AG08395 (cell line): ENCODE results near the gene BCR.

Experiments used
- DNase-seq: peaks from one replicate; pipeline ENCODE4 v3.0.0; 2012; ENCODE audit warnings: mixed read lengths, low spot score

The BCR gene

DNA sequence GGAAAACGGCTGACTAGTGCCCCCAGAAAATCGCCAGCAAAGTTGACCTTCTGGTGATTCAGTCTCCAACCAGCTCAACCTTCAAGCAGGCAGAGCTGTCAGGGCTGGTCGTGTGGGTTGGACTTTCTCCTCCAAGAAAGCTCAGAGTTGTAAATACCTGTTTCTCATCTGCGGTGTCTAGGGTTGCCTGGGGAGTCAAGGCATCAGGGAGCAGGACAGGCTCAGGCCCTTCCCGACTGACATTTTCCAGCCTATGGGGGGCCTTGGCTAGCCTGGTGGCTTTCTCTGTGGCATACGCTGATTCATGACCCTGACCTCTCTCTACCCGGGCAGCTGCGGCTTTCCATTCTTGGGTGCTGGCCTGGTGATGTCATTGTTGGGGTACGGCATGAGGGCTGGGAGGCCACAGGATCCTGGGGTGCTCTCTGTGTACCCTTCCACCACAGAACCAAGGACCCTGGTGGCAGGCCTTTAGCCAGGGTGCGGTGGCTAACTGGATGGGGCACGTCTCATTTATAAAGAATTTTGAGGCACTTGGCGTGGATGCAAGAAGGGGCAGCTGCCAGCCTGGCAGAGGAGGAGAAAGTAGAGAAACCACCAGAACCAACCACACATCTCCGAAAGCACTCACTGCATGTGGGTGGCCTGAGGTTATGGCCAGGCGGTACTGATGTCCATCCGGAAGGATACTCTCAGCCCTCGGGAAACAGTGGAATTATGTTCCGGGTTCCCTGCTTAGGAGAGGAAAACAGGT, 64.9 kb downstream of the BCR start:
- no peak for DNase-seq

- DNase-seq = no peak
These were observed 65.5 kb downstream of the BCR start for GRCh38 chr22:23245799-23246136.

DNA sequence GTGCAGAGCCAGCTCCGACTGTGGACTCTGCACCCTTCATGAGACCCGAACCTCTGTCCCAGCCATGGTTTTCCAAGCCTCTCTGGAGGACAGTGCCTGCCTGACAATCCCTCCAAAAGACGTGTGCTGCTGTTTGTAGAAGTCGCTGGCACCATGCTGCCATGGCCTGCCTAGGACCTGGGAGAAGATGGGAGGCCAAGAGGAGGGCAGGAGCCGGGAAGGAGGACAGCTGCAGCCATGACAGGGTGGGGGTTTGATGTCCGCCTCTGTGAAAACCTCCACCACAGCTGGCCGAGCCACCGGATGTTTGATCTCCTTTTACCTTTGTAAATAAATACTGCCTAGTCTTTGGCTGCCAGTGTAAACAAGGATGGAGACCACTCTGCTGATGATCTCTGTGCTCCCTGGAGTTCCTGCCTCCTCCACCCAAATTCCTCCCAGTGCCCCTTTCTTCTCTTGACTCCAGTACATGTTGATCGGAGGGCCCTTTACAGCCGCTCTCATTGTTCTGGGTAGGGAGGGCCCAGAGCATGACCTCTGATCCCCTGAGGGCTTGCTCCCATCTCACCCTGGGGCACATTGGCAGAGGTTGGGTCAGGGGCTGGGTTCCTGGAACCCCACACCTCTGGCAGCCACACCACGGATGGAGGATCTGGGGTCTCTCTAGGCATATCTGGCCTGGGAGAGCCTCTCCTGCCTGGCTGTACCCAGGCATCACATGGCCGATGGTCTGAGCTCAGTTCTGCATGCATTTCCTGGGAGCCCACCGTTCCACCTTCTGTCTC, 66.9 kb downstream of the BCR start:
- no peak for DNase-seq

DNA sequence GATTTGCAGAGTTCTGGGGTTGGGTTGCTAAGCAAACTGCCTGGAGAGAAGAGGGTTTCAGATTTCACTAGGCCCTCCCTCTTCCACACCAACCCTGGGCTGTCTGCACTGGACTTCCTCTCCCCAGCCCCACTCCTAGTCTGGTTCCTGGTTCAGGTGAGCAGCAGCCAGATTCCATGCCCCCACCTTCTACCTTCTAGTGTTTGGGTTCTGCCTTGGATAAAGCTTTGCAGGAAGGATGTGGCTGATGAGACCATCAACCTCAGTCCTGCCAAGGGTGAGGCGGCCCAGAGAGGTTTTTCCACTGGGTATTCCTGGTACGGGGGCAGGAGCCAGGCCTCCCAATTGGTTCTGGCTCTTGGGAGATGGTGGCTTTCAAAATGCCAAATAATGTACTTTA, 68.3 kb downstream of the BCR start:
- DNase-seq = no peak

DNA sequence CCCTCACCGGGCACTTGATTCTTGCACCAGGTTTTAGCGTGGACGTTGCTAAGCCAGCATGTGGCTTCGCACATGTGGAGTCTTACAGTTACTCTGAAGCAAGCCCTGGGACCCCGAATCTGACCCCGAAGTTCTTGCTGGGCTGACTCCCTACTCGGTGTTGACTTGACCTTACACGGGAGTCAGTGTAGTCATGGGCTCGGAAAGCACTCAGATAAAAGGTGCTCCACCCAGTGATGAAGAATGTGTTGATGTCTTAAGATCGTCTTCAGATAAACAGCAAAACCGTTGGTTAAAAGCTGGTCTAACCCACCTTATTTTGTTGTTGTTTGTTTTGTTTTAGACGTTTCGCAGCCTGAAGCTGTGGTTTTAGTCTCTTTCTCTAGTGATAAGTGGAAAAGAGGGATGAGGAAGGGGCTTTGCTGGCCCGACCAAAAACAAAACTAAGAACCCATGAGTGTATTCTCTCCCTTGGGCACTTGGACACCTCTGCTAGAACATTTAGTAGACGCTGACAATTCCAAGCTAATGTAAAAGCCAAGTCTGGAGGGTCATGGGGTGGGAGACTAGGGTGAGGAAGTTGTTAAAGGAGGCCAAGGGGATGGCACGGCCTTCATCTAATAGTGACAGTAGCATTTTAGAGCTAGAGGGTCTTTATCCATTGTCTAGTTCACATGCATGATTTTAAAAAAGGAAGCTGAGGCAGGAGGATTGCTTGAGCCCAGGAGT, 69.9 kb downstream of the BCR start:
- no peak for DNase-seq

- no peak for DNase-seq
These were observed 70.6 kb downstream of the BCR start for GRCh38 chr22:23250785-23251363.

DNA sequence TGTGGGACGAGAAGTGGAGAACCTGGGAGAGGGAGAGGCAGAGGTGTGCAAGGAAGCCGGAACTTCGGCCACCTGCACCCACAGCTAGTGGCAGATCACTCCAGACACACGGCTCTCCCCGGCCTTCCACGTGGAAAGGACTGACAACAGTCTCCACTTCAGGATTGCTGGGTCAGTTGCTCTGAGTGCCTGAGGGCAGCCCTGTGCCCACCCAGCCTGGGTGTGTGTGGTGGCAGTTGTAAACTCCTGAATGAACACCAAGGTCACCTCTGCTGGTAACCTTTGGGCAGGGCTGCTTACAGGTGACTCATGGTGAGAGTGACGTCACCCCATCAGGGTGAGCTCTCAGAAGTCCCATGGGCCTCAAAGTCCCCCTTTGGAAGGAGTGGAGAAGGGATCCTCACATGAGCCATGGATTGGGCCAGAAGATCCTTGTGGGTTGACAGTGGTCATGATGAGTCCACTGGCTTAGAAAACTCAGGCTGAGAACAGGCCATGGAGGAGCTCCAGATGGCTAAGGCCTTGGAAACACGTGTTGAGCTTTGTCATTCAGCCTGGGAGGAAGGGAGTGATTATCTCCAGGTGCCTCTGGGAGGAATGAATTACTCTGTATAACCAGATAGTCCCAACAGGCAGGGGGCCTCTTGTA, 71.3 kb downstream of the BCR start:
- peak; percentile 47 for DNase-seq

GRCh38 chr22:23253475-23254055, 73.3 kb downstream of the BCR start:
- DNase-seq = no peak

GRCh38 chr22:23255506-23256170, 75.3 kb downstream of the BCR start:
- DNase-seq = no peak

GRCh38 chr22:23256171-23256932, 76.0 kb downstream of the BCR start:
- DNase-seq = no peak

GRCh38 chr22:23256986-23257888, 76.9 kb downstream of the BCR start:
- peak; percentile 88 for DNase-seq

- DNase-seq = no peak
These were observed 77.8 kb downstream of the BCR start for GRCh38 chr22:23257889-23258825.

DNA sequence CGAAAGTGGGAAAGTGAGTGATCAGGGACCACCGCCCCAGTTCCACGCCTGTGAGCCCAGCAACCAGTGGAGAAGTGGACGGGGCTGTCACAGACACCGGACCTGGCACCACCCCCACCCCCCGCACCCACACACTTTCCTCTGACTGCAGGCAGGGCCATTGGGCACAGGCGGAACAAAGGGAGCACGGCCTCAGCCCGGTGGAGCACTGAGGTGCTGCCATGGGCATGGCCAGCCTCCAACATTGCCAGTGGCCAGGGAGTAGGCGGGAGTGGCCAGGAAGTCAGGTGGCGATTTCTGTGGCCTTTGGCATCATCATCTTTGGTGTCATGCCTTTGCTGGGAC, 78.5 kb downstream of the BCR start:
- DNase-seq = no peak

DNA sequence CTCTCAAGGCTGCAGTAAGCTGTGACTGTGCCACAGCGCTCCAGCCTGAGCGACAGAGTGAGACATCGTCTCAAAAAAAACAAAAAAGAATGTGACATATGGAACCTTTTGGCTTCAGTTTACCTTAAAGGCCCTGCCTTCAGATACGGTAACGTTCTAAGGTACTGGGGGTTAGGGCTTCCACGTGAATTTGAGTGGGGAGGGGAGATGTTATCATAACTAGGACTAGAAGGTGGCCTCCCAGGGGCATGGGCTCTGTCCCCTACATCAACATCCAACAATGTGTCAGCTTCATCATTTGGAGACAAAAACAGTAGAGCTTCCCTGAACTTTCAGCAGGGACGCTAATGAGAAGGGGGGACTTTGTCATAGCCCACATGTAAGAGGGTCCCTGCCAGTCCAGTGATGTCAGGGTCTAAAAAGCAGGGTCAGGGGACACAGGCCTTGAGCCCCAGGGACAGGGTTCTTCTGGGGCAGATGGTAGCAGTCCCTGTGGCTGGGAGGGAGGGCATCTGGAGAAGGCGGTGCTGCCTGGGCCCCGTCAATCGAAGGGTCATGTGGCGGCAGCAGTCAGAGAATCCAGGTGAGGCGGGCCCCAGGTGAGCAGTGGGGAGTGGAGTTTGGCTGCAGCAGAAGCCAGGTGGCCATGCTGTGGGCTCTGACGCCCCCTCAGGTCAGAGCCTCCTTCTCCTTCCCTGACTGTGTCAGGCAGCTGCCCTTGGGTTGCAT, 79.8 kb downstream of the BCR start:
- no peak for DNase-seq

DNA sequence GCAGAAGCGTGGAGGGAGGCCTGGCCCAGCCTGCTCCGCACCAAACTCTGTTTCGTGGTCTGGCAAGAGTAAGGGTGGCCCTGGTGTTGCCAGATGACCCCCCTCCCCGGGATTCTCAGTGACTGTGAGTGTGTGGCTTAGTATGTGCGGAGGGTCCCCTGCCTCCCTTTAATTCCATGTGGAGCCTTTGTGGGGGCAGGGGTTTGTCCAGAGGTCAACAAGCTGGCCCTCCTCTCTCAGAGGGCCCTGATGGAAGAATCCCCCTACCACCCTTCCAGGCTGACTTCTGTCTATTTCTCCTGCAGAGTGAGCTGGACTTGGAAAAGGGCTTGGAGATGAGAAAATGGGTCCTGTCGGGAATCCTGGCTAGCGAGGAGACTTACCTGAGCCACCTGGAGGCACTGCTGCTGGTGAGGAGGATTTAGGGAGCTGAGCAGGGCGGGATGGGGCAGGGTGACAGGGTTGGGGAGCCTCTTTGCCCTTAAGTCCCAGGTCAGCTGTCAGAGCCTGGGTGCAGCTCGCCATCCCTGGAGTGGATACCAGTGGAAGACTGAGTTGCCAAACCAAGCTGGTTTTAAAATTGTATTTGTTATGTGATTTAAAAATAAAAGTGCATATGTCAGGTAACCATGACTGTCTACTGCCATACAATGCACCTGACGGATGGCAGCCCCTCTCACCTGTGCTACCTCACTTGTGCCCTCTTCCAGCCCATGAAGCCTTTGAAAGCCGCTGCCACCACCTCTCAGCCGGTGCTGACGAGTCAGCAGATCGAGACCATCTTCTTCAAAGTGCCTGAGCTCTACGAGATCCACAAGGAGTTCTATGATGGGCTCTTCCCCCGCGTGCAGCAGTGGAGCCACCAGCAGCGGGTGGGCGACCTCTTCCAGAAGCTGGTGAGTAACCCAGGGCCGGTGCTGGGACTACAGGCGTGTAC, 80.6 kb downstream of the BCR start:
- DNase-seq = no peak

- DNase-seq = no peak
These were observed 81.7 kb downstream of the BCR start for GRCh38 chr22:23261900-23262450.
